GM12878 (cell line): Measurements from ENCODE around the gene ANKMY1. TPM values are rescaled to one million over a fixed set of nuclear protein-coding genes. Genes with fewer than 3 reads are reported as not detected.

ENCODE experiments used
- ATAC-seq: fragments of 200-7000 bp; cut with Tn5 transposase; 3 replicates; pipeline ENCODE4 v1.9.1; 2020; ENCODE audit warnings: mild to moderate bottlenecking, moderate library complexity
- BruUV-seq: library from RNA; stranded (reverse); fragments of 400-500 nt; replicated peaks from 2 replicates; lab custom pipeline; 2021; lab: Mats Ljungman, UMichigan
- CTCF ChIA-PET: fragments of 300-600 bp; sonication (Branson Sonifier 250); formaldehyde crosslinking; extraction: SDS; loops from one replicate; lab custom pipeline; 2021; ENCODE audit warnings: inconsistent platforms; lab: Yijun Ruan, JAX
- POLR2A ChIA-PET: fragments of 350-600 bp; formaldehyde crosslinking; extraction: SDS; loops from one replicate; lab custom pipeline; 2021; ENCODE audit warnings: inconsistent platforms; lab: Charles Lee
- RAD21 ChIA-PET: fragments of 300-600 bp; sonication (Branson Sonifier 250); formaldehyde crosslinking; loops from one replicate; lab custom pipeline; 2023; ENCODE audit warnings: antibody characterized with exemption; ENCODE audit not compliant: unreplicated experiment; lab: Charles Lee
- SMC1A ChIA-PET: fragments of 300-600 bp; sonication (Branson Sonifier 250); formaldehyde crosslinking; loops from one replicate; lab custom pipeline; 2023; ENCODE audit not compliant: unreplicated experiment, uncharacterized antibody; lab: Charles Lee
- DNase-seq: peaks from one replicate; pipeline ENCODE4 v3.0.0-alpha.2; 2011; ENCODE audit warnings: low read depth, low spot score
- FAIRE-seq: peaks from 3 replicates; lab custom pipeline; 2011; peaks lifted over from hg19 to GRCh38; lab: Jason Lieb, UNC
- H2AFZ ChIP-seq: 2 replicates; pipeline ENCODE4 v1.6.0; 2011; ENCODE audit warnings: low read depth, low read length, control low read depth; ENCODE audit not compliant: control insufficient read depth
- H3K27ac ChIP-seq: 2 replicates; pipeline ENCODE4 v1.5.1; 2011; ENCODE audit warnings: control low read depth; ENCODE audit not compliant: control insufficient read depth, insufficient read depth
- H3K27me3 ChIP-seq, 2 experiments: replicated peaks in 1 of 2; 2 replicates each; pipeline versions ENCODE4 v1.6.0 to v1.6.1; 2011; ENCODE audit warnings: low read length in 1 of 2; ENCODE audit not compliant: control insufficient read depth in 2 of 2, insufficient read depth in 2 of 2
- H3K36me3 ChIP-seq, 2 experiments: 2 replicates each; pipeline ENCODE4 v1.5.1; 2011; ENCODE audit warnings: low read length in 1 of 2; ENCODE audit not compliant: control insufficient read depth in 2 of 2, insufficient read depth in 2 of 2
- H3K4me1 ChIP-seq: 2 replicates; pipeline ENCODE4 v1.6.1; 2011; ENCODE audit warnings: mild to moderate bottlenecking, low read length, moderate library complexity, mixed read lengths; ENCODE audit not compliant: control insufficient read depth, insufficient read depth
- H3K4me2 ChIP-seq: 2 replicates; pipeline ENCODE4 v1.6.0; 2011; ENCODE audit warnings: control low read depth; ENCODE audit not compliant: control insufficient read depth, insufficient read depth
- H3K4me3 ChIP-seq: fragments of 200-600 bp; sonication (generic); 2 replicates; pipeline ENCODE4 v1.5.1; 2016
- H3K79me2 ChIP-seq: 2 replicates; pipeline ENCODE4 v1.6.0; 2011; ENCODE audit warnings: low read length; ENCODE audit not compliant: control insufficient read depth, insufficient read depth
- H3K9ac ChIP-seq: 2 replicates; pipeline ENCODE4 v1.8.0; 2011; ENCODE audit warnings: low read length, control low read depth, mixed read lengths; ENCODE audit not compliant: control insufficient read depth, insufficient read depth
- H3K9me3 ChIP-seq: replicated peaks from 3 replicates; pipeline ENCODE4 v1.5.1; 2011; ENCODE audit warnings: mild to moderate bottlenecking, low read length; ENCODE audit not compliant: control insufficient read depth, insufficient read depth
- H4K20me1 ChIP-seq: 2 replicates; pipeline ENCODE4 v1.6.0; 2011; ENCODE audit not compliant: control insufficient read depth, insufficient read depth
- BCL11A ChIP-seq: IDR thresholded peaks from 2 replicates; pipeline ENCODE4 v1.6.1; 2011; ENCODE audit warnings: low read depth, low read length
- CEBPB ChIP-seq, 2 experiments: fragments of 150-350 bp in 1 of 2; IDR thresholded peaks; 2 replicates each; pipeline ENCODE4 v1.6.1; 2012 to 2014; ENCODE audit warnings: low read depth in 2 of 2, low read length in 2 of 2, borderline replicate concordance in 1 of 2, inconsistent platforms in 1 of 2
- EED ChIP-seq: sonication (generic); IDR thresholded peaks from 2 replicates; pipeline ENCODE4 v1.6.1; 2016; ENCODE audit warnings: antibody characterized with exemption, low read depth
- EZH2 ChIP-seq: IDR thresholded peaks from 2 replicates; pipeline ENCODE4 v1.6.1; 2012; ENCODE audit warnings: low read depth, mild to moderate bottlenecking, control low read depth, inconsistent platforms, low read length, borderline replicate concordance; ENCODE audit not compliant: control insufficient read depth
- LARP7 ChIP-seq: fragments of 450-650 bp; IDR thresholded peaks from 2 replicates; pipeline ENCODE4 v1.6.1; 2017; ENCODE audit warnings: mild to moderate bottlenecking
- MYB ChIP-seq: fragments of 150-350 bp; IDR thresholded peaks from 2 replicates; pipeline ENCODE4 v1.6.1; 2014; ENCODE audit warnings: mild to moderate bottlenecking, low read depth, low read length, borderline replicate concordance
- NBN ChIP-seq: fragments of 450-650 bp; IDR thresholded peaks from 2 replicates; pipeline ENCODE4 v1.6.1; 2016
- NR2C1 ChIP-seq: fragments of 450-650 bp; IDR thresholded peaks from 2 replicates; pipeline ENCODE4 v1.6.1; 2017; ENCODE audit warnings: antibody characterized with exemption, mild to moderate bottlenecking, moderate library complexity
- POLR2A ChIP-seq: IDR thresholded peaks from 2 replicates; pipeline ENCODE4 v1.6.1; 2011; ENCODE audit warnings: low read depth, mild to moderate bottlenecking, low read length
- YY1 ChIP-seq: IDR thresholded peaks from 2 replicates; pipeline ENCODE4 v1.6.1; 2011; ENCODE audit warnings: low read depth, mild to moderate bottlenecking, low read length
- ZNF207 ChIP-seq: fragments of 450-650 bp; IDR thresholded peaks from 2 replicates; pipeline ENCODE4 v1.6.1; 2014; ENCODE audit warnings: antibody characterized with exemption, mild to moderate bottlenecking, borderline replicate concordance
- WGBS: methylation state at CpG from one replicate; pipeline ENCODE4 v1.1.6; 2016; ENCODE audit warnings: low lambda C conversion rate; ENCODE audit not compliant: insufficient replicate concordance, insufficient coverage; ENCODE audit errors: missing lambda C conversion rate; 5-methylcytosine and 5-hydroxymethylcytosine counted together
- in situ Hi-C: fragments of 300-500 bp; cut with MboI; formaldehyde crosslinking; loops from 9 replicates; pipeline ENCODE4 v1.14.3; 2018; ENCODE audit warnings: mixed read lengths
- intact Hi-C: fragments of 100-400 bp; cut with micrococcal nuclease; formaldehyde crosslinking; loops from one replicate; pipeline ENCODE4 v1.14.2; 2022; ENCODE audit not compliant: unreplicated experiment
- polyA plus RNA-seq, 11 experiments: library from polyadenylated mRNA; depleted of rRNA in 4 of 11; unstranded in 6 of 11; stranded (reverse) in 5 of 11; fragments of >200 nt; fragmentation: Nextera tagmentation in 4 of 11; fragmentation: Illumina TruSeq in 1 of 11; extraction: Ambion mirVana in 4 of 11; extraction: Trizol in 1 of 11; gene quantifications; 1 replicate in 1 of 11; 2 replicates in 10 of 11; pipeline versions ENCODE4 v1.2.1 to v1.2.3, GENCODE V29; 2011 to 2016; ENCODE audit warnings: inconsistent platforms in 2 of 11, missing spikeins in 2 of 11, low read depth in 1 of 11
- total RNA-seq, 4 experiments: library from RNA; depleted of rRNA in 3 of 4; stranded (reverse); fragments of >200 nt in 3 of 4; fragmentation: Illumina TruSeq in 1 of 4; extraction: Trizol in 1 of 4; gene quantifications; 2 replicates each; pipeline versions ENCODE4 v1.2.1 to v1.2.3, GENCODE V29; 2013 to 2021
- TF ChIP-seq, protein P1 (sequence below): fragments of 450-650 bp; IDR thresholded peaks from 2 replicates; pipeline ENCODE4 v1.6.1; 2016; ENCODE audit warnings: mild to moderate bottlenecking, moderate library complexity, borderline replicate concordance
- TF ChIP-seq, protein P2 (sequence below): IDR thresholded peaks from 2 replicates; pipeline ENCODE4 v1.6.1; 2012; ENCODE audit warnings: low read length, inconsistent platforms
- TF ChIP-seq, protein P3 (sequence below): fragments of 450-650 bp; IDR thresholded peaks from 2 replicates; pipeline ENCODE4 v1.6.1; 2017; ENCODE audit warnings: borderline replicate concordance

Gene ANKMY1
- total and polyA plus RNA-seq, 10 of the 15 experiments (the other 5 are each of a cell fraction or from before 2014, with no cell fraction given): 1.1 to 15.3 (median 11.1) TPM

DNA sequence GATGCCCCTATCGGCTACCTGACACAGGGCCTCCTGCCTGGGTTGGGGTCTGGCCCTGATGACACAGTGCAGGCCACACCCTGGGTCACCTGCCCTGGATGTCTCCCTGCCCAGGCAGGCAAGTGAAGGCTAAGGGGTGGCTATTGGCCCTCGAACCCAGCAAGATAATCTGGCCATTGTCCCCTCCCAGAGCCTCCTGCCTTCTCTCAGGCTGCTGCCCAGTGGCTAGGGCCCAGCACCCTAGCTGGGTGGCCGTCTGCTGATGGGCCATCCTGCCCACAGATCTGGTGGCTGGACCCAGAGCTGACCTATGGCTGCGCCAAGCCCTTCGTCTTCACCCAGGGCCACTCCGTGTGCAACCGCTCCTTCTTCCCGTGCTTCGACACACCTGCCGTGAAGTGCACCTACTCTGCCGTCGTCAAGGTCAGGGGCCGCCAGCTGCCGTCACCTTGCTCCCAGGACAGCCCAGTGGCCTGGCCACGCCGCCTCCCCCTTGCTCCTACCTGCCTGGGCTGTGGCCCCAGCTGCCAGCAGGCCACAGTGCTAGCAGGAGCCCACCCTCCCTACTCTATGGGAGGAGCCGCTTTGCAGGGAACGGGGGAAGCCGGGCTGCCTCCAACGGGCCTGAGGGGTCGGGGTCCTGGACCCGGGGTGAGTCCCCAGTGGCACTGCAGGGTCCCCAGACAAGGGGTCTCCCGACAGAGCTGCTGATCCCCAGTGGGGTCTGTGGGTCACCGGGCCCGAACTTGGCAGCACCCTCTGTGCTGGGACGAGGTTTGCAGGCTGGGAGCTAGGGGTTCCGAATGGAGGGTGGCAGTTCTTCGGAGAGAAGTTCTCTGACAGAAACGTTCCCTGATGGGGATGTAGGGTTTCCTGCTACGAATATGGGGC lies 14.6 kb upstream of the ANKMY1 start:
- Histone ChIP-seq H3K27me3 (no peaks in the 10 kb centered on the region), H3K36me3 (peaks cover 0 to 3% of the 10 kb centered on the region in 2 experiments; a peak in 2 of 4 replicates), H3K4me2 (no peak overlapping the region), H3K4me3 (no peak overlapping the region), H3K9me3 (no peaks in the 10 kb centered on the region), H3K9ac (no peak overlapping the region), H3K4me1 (peaks cover 17% of the 10 kb centered on the region), H4K20me1 (no peaks in the 10 kb centered on the region; the same call in 1 of the 2 replicates), H3K27ac (no peak overlapping the region), H2AFZ (no peak overlapping the region), H3K79me2 (peaks cover 21% of the 10 kb centered on the region)
- in situ Hi-C loops (no loop called here), intact Hi-C loops (no loop called here)
- ChIA-PET SMC1A (no interaction called here), RAD21 (no interaction called here), POLR2A (interaction anchor here (0.6 to 1.0 kb wide), 2 partner anchors 14 to 749 kb away, joined by 3 to 5 read pairs; partner anchors contain the start of gene CAPN10), CTCF (interaction anchor here (1.4 to 2.0 kb wide), 3 partner anchors 8 to 58 kb away, joined by 3 to 6 read pairs (median 3); no protein-coding TSS in a partner anchor)
- DNase-seq: no peak
- 91% methylated on average over 30 of the region's 30 CpGs for WGBS
- ATAC-seq: no peak
- TF ChIP-seq, protein P1, sequence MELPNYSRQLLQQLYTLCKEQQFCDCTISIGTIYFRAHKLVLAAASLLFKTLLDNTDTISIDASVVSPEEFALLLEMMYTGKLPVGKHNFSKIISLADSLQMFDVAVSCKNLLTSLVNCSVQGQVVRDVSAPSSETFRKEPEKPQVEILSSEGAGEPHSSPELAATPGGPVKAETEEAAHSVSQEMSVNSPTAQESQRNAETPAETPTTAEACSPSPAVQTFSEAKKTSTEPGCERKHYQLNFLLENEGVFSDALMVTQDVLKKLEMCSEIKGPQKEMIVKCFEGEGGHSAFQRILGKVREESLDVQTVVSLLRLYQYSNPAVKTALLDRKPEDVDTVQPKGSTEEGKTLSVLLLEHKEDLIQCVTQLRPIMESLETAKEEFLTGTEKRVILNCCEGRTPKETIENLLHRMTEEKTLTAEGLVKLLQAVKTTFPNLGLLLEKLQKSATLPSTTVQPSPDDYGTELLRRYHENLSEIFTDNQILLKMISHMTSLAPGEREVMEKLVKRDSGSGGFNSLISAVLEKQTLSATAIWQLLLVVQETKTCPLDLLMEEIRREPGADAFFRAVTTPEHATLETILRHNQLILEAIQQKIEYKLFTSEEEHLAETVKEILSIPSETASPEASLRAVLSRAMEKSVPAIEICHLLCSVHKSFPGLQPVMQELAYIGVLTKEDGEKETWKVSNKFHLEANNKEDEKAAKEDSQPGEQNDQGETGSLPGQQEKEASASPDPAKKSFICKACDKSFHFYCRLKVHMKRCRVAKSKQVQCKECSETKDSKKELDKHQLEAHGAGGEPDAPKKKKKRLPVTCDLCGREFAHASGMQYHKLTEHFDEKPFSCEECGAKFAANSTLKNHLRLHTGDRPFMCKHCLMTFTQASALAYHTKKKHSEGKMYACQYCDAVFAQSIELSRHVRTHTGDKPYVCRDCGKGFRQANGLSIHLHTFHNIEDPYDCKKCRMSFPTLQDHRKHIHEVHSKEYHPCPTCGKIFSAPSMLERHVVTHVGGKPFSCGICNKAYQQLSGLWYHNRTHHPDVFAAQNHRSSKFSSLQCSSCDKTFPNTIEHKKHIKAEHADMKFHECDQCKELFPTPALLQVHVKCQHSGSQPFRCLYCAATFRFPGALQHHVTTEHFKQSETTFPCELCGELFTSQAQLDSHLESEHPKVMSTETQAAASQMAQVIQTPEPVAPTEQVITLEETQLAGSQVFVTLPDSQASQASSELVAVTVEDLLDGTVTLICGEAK: no peak
- no peak for TF ChIP-seq EED
- no peak for TF ChIP-seq NBN
- TF ChIP-seq, protein P2, sequence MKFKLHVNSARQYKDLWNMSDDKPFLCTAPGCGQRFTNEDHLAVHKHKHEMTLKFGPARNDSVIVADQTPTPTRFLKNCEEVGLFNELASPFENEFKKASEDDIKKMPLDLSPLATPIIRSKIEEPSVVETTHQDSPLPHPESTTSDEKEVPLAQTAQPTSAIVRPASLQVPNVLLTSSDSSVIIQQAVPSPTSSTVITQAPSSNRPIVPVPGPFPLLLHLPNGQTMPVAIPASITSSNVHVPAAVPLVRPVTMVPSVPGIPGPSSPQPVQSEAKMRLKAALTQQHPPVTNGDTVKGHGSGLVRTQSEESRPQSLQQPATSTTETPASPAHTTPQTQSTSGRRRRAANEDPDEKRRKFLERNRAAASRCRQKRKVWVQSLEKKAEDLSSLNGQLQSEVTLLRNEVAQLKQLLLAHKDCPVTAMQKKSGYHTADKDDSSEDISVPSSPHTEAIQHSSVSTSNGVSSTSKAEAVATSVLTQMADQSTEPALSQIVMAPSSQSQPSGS: no peak
- no peak for TF ChIP-seq YY1
- no peak for TF ChIP-seq POLR2A
- no peak for TF ChIP-seq CEBPB (IDR thresholded peaks at IDR 0.05; ENCODE audit: borderline replicate concordance in 1 of 2, low read depth in 2 of 2, low read length in 2 of 2)
- no peak for TF ChIP-seq EZH2
- no peak for TF ChIP-seq MYB
- no peak for TF ChIP-seq ZNF207
- no peak for TF ChIP-seq BCL11A
- TF ChIP-seq LARP7: no peak
- TF ChIP-seq NR2C1: no peak
- TF ChIP-seq, protein P3, sequence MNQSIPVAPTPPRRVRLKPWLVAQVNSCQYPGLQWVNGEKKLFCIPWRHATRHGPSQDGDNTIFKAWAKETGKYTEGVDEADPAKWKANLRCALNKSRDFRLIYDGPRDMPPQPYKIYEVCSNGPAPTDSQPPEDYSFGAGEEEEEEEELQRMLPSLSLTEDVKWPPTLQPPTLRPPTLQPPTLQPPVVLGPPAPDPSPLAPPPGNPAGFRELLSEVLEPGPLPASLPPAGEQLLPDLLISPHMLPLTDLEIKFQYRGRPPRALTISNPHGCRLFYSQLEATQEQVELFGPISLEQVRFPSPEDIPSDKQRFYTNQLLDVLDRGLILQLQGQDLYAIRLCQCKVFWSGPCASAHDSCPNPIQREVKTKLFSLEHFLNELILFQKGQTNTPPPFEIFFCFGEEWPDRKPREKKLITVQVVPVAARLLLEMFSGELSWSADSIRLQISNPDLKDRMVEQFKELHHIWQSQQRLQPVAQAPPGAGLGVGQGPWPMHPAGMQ: no peak
- FAIRE-seq: no peak
- no TSS peak for BruUV-seq
